CD4-positive, alpha-beta memory T cell (primary cell): Measurements from ENCODE around the gene PPFIBP2. TPM values are rescaled to one million over a fixed set of nuclear protein-coding genes. Genes with fewer than 3 reads are reported as not detected.

Experiments used
- CTCF ChIA-PET: fragments of 350-600 bp; sonication (Branson Sonifier 250); formaldehyde crosslinking; loops from one replicate; lab custom pipeline; 2021; ENCODE audit warnings: inconsistent platforms; ENCODE audit not compliant: partially characterized antibody; lab: Charles Lee
- POLR2A ChIA-PET: fragments of 350-600 bp; sonication (Branson Sonifier 250); formaldehyde crosslinking; loops from one replicate; lab custom pipeline; 2021; ENCODE audit not compliant: partially characterized antibody; lab: Charles Lee
- DNase-seq, 5 donors: peaks; one replicate each; pipeline versions ENCODE4 v3.0.0 to v3.0.0-alpha.2; 2020 to 2022; ENCODE audit warnings: mixed read lengths in 1 of 5
- H3K27ac ChIP-seq: one replicate; pipeline ENCODE4 v1.7.0; 2013; ENCODE audit warnings: low read depth, low read length
- H3K27me3 ChIP-seq: 2 replicates; pipeline ENCODE4 v1.7.0; 2013; ENCODE audit warnings: mild to moderate bottlenecking, low read length, moderate library complexity; ENCODE audit not compliant: insufficient read depth
- H3K36me3 ChIP-seq: 2 replicates; pipeline ENCODE4 v1.7.0; 2013; ENCODE audit warnings: mild to moderate bottlenecking, low read length, moderate library complexity; ENCODE audit not compliant: insufficient read depth
- H3K4me1 ChIP-seq: 2 replicates; pipeline ENCODE4 v1.7.0; 2013; ENCODE audit warnings: mild to moderate bottlenecking, low read length, moderate library complexity; ENCODE audit not compliant: insufficient read depth
- H3K4me3 ChIP-seq, 2 donors: one replicate each; pipeline ENCODE4 v1.7.0; 2013; ENCODE audit warnings: low read length in 2 of 2, mild to moderate bottlenecking in 1 of 2
- H3K9me3 ChIP-seq, 2 donors: one replicate each; pipeline ENCODE4 v1.7.0; 2013; ENCODE audit warnings: low read length in 2 of 2, control low read depth in 1 of 2; ENCODE audit not compliant: control insufficient read depth in 1 of 2
- H3K27ac Mint-ChIP-seq, 7 donors: one replicate each; pipeline ENCODE4 v1.8.0; 2020 to 2021; ENCODE audit warnings: mixed read lengths in 7 of 7, mild to moderate bottlenecking in 6 of 7, inconsistent platforms in 3 of 7, moderate library complexity in 3 of 7
- H3K27me3 Mint-ChIP-seq, 2 donors: one replicate each; pipeline ENCODE4 v1.8.0; 2020 to 2021; ENCODE audit warnings: mixed read lengths in 2 of 2
- H3K36me3 Mint-ChIP-seq, 2 donors: one replicate each; pipeline ENCODE4 v1.8.0; 2020 to 2021; ENCODE audit warnings: mixed read lengths in 2 of 2, inconsistent platforms in 1 of 2, mild to moderate bottlenecking in 1 of 2
- H3K4me1 Mint-ChIP-seq, 4 donors: one replicate each; pipeline ENCODE4 v1.8.0; 2020 to 2021; ENCODE audit warnings: mixed read lengths in 4 of 4, mild to moderate bottlenecking in 1 of 4
- H3K4me3 Mint-ChIP-seq, 8 donors: one replicate each; pipeline ENCODE4 v1.8.0; 2020 to 2021; ENCODE audit warnings: mixed read lengths in 8 of 8, mild to moderate bottlenecking in 7 of 8, moderate library complexity in 6 of 8, inconsistent platforms in 3 of 8
- H3K9me3 Mint-ChIP-seq, 8 donors: one replicate each; pipeline ENCODE4 v1.8.0; 2020 to 2021; ENCODE audit warnings: mixed read lengths in 8 of 8, mild to moderate bottlenecking in 5 of 8, inconsistent platforms in 3 of 8, moderate library complexity in 1 of 8
- intact Hi-C: fragments of 100-400 bp; cut with micrococcal nuclease; formaldehyde crosslinking; loops from one replicate; pipeline ENCODE4 v1.15.1; 2023
- polyA plus RNA-seq, 2 donors: library from polyadenylated mRNA; unstranded; fragments of 300-500 nt; fragmentation: Illumina TruSeq; gene quantifications; one replicate each; pipeline ENCODE4 v1.2.3, GENCODE V29; 2021
- total RNA-seq, 2 experiments: library from RNA; stranded (reverse); gene quantifications; one replicate each; pipeline ENCODE4 v1.2.3, GENCODE V29; 2021

The PPFIBP2 gene
- total and polyA plus RNA-seq, 4 experiments from 2014 or later, result 4.0 to 22.0 (median 19.0) TPM

DNA sequence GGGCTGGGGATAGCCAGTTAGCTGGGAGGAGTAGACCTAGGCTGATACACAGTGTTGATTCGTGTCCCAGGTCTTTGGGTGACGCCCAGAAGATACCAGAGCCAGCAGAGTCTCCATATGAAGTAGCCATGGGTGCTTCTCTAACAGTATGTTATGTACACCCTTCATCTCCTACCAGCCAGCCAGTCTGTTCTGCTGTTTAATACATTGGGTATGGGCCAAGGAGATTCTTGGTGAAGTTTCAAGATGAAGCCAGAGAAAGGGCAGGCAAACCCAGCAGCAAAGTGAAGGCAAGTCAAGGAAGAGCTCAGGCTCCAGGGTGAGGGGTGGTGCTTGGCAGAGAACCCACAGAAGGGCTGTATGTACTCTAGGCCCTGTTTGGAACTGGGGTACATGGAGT lies 56.4 kb downstream of the PPFIBP2 start:
- peaks cover 32 to 51% of the 10 kb centered on the region in 2 donors for H3K36me3 Mint-ChIP-seq
- H3K27me3 Mint-ChIP-seq, result peaks cover 0 to 4% of the 10 kb centered on the region in 2 donors
- Histone ChIP-seq H3K4me1 (peaks cover under 1% of the 10 kb centered on the region), H3K36me3 (no peaks in the 10 kb centered on the region), H3K9me3 (no peaks in the 10 kb centered on the region), H3K27ac (no peak overlapping the region), H3K4me3 (no peak overlapping the region), H3K27me3 (no peaks in the 10 kb centered on the region)
- H3K9me3 Mint-ChIP-seq, result peaks cover 0 to 9% (median 3%) of the 10 kb centered on the region in 8 donors
- ChIA-PET POLR2A (no interaction called here), CTCF (interaction anchor here (1.2 to 2.4 kb wide), 4 partner anchors 10 to 120 kb away, joined by 3 to 5 read pairs (median 5); no protein-coding TSS in a partner anchor)
- H3K27ac Mint-ChIP-seq, result no peak overlapping the region
- peaks cover 3 to 12% (median 6%) of the 10 kb centered on the region in 4 donors for H3K4me1 Mint-ChIP-seq
- intact Hi-C loops, result no loop called here
- DNase-seq, result no peak
- no peak overlapping the region for H3K4me3 Mint-ChIP-seq

DNA sequence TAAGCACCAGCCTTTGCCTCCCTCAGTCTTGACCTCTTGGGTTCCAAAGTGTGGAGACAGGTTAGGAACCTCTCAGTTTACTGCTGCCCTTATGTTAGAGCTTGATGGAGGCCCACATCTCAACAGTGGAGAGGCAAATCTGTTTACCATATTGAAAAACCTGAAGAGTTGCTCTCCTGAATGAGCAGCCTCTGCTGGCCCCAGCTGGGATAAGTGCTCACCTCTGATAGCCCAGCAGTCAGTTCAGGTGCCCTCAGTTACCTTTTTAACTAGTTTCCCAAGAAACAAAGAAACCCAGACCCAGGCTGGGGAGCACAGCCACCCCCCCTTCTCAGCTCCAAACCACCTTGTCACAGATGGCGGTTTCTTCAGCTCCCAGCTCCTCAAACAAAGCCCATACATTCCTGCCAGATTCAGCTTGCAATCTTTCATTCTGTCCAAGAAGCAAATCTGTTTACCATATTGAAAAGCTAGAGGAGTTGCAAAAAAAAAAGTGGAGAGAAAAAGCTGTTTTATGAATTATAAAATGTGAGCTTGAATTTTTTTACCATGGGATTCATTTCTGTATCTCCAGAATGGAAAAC lies 57.2 kb downstream of the PPFIBP2 start:
- Mint-ChIP-seq H3K4me3 (no peak overlapping the region), H3K36me3 (peaks cover 24 to 43% of the 10 kb centered on the region in 2 donors), H3K9me3 (peaks cover 0 to 9% (median 3%) of the 10 kb centered on the region in 8 donors), H3K27me3 (peaks cover 0 to 4% of the 10 kb centered on the region in 2 donors), H3K27ac (no peak overlapping the region), H3K4me1 (peaks cover 5 to 19% (median 13%) of the 10 kb centered on the region in 4 donors)
- Histone ChIP-seq H3K9me3 (no peaks in the 10 kb centered on the region), H3K4me3 (no peak overlapping the region), H3K4me1 (peaks cover 9% of the 10 kb centered on the region), H3K36me3 (no peaks in the 10 kb centered on the region), H3K27ac (no peak overlapping the region), H3K27me3 (no peaks in the 10 kb centered on the region)
- intact Hi-C loops, result loop anchor here (1.0 kb wide), 1 partner anchor 94 kb away; no protein-coding TSS in a partner anchor
- ChIA-PET CTCF (interaction anchor here (0.6 to 2.4 kb wide), 13 partner anchors 11 to 529 kb away, joined by 3 to 6 read pairs (median 3); no protein-coding TSS in a partner anchor), POLR2A (no interaction called here)
- no peak for DNase-seq

DNA sequence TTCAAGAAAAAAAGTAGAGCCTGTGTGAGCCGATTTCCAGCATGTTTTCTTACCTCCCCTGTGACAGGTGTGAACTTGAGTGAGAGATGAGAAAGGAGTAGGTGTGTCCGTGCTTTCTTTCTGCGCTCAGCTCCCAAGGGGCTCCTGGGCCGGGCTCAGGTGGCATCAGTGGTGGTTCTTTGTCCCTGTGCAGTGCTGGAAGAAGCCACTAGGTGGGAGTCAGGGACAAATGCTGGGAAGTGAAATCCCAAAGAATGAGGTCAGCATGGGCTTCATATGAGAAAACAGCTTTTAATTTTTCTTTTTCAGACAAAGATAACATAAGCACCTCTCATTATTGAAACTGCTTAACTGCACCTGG lies 57.8 kb downstream of the PPFIBP2 start:
- Mint-ChIP-seq H3K4me1 (peaks cover 5 to 25% (median 16%) of the 10 kb centered on the region in 4 donors), H3K9me3 (peaks cover 0 to 9% (median 3%) of the 10 kb centered on the region in 8 donors), H3K27ac (no peak overlapping the region), H3K27me3 (peaks cover 0 to 4% of the 10 kb centered on the region in 2 donors), H3K36me3 (peaks cover 21 to 38% of the 10 kb centered on the region in 2 donors), H3K4me3 (no peak overlapping the region)
- H3K36me3 ChIP-seq, result no peaks in the 10 kb centered on the region
- POLR2A ChIA-PET, result no interaction called here
- H3K4me1 ChIP-seq, result peaks cover 14% of the 10 kb centered on the region
- DNase-seq, result no peak
- no peaks in the 10 kb centered on the region for H3K27me3 ChIP-seq
- H3K9me3 ChIP-seq, result no peaks in the 10 kb centered on the region
- no peak overlapping the region for H3K4me3 ChIP-seq
- no peak overlapping the region for H3K27ac ChIP-seq
- CTCF ChIA-PET, result interaction anchor here (0.6 to 2.4 kb wide), 12 partner anchors 12 to 528 kb away, joined by 3 to 6 read pairs (median 4); no protein-coding TSS in a partner anchor
- intact Hi-C loops, result loop anchor here (1.0 kb wide), 1 partner anchor 94 kb away; no protein-coding TSS in a partner anchor

GRCh38 chr11:7572001-7572712 lies 58.4 kb downstream of the PPFIBP2 start:
- no peak overlapping the region for H3K4me3 Mint-ChIP-seq
- ChIA-PET POLR2A (no interaction called here), CTCF (interaction anchor here (1.0 to 2.4 kb wide), 8 partner anchors 12 to 116 kb away, joined by 3 to 6 read pairs (median 4); no protein-coding TSS in a partner anchor)
- no peak overlapping the region for H3K27ac Mint-ChIP-seq
- H3K9me3 Mint-ChIP-seq, result peaks cover 0 to 9% (median 3%) of the 10 kb centered on the region in 8 donors
- intact Hi-C loops, result no loop called here
- peaks cover 18 to 33% of the 10 kb centered on the region in 2 donors for H3K36me3 Mint-ChIP-seq
- DNase-seq, result no peak
- Histone ChIP-seq H3K27ac (no peak overlapping the region), H3K27me3 (no peaks in the 10 kb centered on the region), H3K36me3 (no peaks in the 10 kb centered on the region), H3K4me3 (no peak overlapping the region), H3K4me1 (peaks cover 17% of the 10 kb centered on the region), H3K9me3 (no peaks in the 10 kb centered on the region)
- peaks cover 9 to 31% (median 20%) of the 10 kb centered on the region in 4 donors for H3K4me1 Mint-ChIP-seq
- H3K27me3 Mint-ChIP-seq, result peaks cover 0 to 6% of the 10 kb centered on the region in 2 donors

- Histone ChIP-seq H3K4me1 (peaks cover 27% of the 10 kb centered on the region), H3K36me3 (no peaks in the 10 kb centered on the region), H3K27ac (no peak overlapping the region), H3K4me3 (no peak overlapping the region), H3K27me3 (no peaks in the 10 kb centered on the region), H3K9me3 (no peaks in the 10 kb centered on the region)
- no peak overlapping the region for H3K4me3 Mint-ChIP-seq
- POLR2A ChIA-PET, result no interaction called here
- intact Hi-C loops, result no loop called here
- H3K27me3 Mint-ChIP-seq, result peaks cover 2 to 8% of the 10 kb centered on the region in 2 donors
- H3K4me1 Mint-ChIP-seq, result peaks cover 19 to 41% (median 31%) of the 10 kb centered on the region in 4 donors
- CTCF ChIA-PET, result interaction anchor here (1.4 kb wide), 1 partner anchor 60 kb away, joined by 5 read pairs; the partner anchor contains the start of gene PPFIBP2
- no peak for DNase-seq
- peaks cover 11 to 23% of the 10 kb centered on the region in 2 donors for H3K36me3 Mint-ChIP-seq
- H3K9me3 Mint-ChIP-seq, result peaks cover 0 to 4% (median under 1%) of the 10 kb centered on the region in 8 donors
- no peak overlapping the region for H3K27ac Mint-ChIP-seq
Measured at GRCh38 chr11:7573193-7573557, 59.4 kb downstream of the PPFIBP2 start.

- intact Hi-C loops, result no loop called here
- Mint-ChIP-seq H3K27me3 (peaks cover 2 to 8% of the 10 kb centered on the region in 2 donors), H3K9me3 (peaks cover 0 to under 1% (median 0%) of the 10 kb centered on the region in 8 donors)
Measured at GRCh38 chr11:7573558-7574296, 59.9 kb downstream of the PPFIBP2 start.

More at GRCh38 chr11:7573558-7574296, 59.9 kb downstream of the PPFIBP2 start:
- Mint-ChIP-seq H3K36me3 (peaks cover 7 to 17% of the 10 kb centered on the region in 2 donors), H3K27ac (no peak overlapping the region), H3K4me3 (no peak overlapping the region), H3K4me1 (peaks cover 25 to 46% (median 36%) of the 10 kb centered on the region in 4 donors)
- Histone ChIP-seq H3K9me3 (no peaks in the 10 kb centered on the region), H3K36me3 (no peaks in the 10 kb centered on the region), H3K27me3 (no peaks in the 10 kb centered on the region), H3K4me1 (peaks cover 32% of the 10 kb centered on the region), H3K27ac (no peak overlapping the region), H3K4me3 (no peak overlapping the region)
- ChIA-PET POLR2A (no interaction called here), CTCF (interaction anchor here (1.4 kb wide), 1 partner anchor 61 kb away, joined by 5 read pairs; the partner anchor contains the start of gene PPFIBP2)
- DNase-seq, result no peak
